ENCODE data around the gene TP53BP2.
"Not testable (repeated sequence)": the region's sequence is repeated elsewhere in the genome, so short reads cannot be mapped to it uniquely, and the experiment has no call there.

- TF ChIP-seq, protein P1, sequence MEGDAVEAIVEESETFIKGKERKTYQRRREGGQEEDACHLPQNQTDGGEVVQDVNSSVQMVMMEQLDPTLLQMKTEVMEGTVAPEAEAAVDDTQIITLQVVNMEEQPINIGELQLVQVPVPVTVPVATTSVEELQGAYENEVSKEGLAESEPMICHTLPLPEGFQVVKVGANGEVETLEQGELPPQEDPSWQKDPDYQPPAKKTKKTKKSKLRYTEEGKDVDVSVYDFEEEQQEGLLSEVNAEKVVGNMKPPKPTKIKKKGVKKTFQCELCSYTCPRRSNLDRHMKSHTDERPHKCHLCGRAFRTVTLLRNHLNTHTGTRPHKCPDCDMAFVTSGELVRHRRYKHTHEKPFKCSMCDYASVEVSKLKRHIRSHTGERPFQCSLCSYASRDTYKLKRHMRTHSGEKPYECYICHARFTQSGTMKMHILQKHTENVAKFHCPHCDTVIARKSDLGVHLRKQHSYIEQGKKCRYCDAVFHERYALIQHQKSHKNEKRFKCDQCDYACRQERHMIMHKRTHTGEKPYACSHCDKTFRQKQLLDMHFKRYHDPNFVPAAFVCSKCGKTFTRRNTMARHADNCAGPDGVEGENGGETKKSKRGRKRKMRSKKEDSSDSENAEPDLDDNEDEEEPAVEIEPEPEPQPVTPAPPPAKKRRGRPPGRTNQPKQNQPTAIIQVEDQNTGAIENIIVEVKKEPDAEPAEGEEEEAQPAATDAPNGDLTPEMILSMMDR (IDR thresholded peaks at IDR 0.05): not testable (repeated sequence)
- TF ChIP-seq POLR2A (IDR thresholded peaks at IDR 0.05): not testable (repeated sequence)
These were observed 35.8 kb downstream of the TP53BP2 start for GRCh38 chr1:223809905-223810304.
